Measurements from ENCODE around the gene NT5DC1.
"Not testable (repeated sequence)": the region's sequence is repeated elsewhere in the genome, so short reads cannot be mapped to it uniquely, and the experiment has no call there.

The NT5DC1 gene

GRCh38 chr6:116094041-116094440 is 6.6 kb upstream of the NT5DC1 start:
- no peak for DNase-seq

DNA sequence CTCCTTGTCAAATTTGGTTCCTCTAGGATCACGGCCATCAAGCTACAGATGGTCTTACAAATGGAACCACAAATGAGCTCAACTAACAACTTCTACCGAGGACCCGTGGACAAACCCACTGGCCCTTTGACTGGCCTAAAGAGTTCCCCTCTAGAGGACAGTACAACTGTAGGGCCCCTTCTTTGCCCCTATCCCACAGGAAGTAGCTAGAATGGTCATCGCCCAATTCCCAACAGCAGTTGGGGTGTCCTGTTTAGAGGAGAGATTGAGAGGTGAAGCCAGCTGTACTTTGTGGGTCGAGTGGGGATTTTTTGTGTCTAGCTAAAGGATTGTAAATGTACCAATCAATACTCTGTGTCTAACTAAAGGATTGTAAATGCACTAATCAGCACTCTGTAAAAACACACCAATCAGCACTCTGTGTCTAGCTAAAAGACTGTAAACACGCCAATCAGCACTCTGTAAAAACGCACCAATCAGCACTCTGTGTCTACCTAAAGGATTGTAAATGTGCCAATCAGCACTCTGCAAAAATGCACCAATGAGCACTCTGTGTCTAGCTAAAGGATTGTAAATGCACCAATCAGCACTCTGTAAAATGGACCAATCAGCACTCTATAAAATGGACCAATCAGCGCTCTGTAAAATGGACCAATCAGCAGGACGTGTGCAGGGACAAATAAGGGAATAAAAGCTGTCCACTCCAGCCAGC is 4.4 kb upstream of the NT5DC1 start:
- DNase-seq, result not testable (repeated sequence)

- DNase-seq, result no peak
Observed at GRCh38 chr6:116096979-116097816, 3.5 kb upstream of the NT5DC1 start.

GRCh38 chr6:116099036-116099435 is 1.6 kb upstream of the NT5DC1 start:
- no peak for DNase-seq

GRCh38 chr6:116101302-116101718 is 657 bp downstream of the NT5DC1 start:
- no peak for DNase-seq

DNA sequence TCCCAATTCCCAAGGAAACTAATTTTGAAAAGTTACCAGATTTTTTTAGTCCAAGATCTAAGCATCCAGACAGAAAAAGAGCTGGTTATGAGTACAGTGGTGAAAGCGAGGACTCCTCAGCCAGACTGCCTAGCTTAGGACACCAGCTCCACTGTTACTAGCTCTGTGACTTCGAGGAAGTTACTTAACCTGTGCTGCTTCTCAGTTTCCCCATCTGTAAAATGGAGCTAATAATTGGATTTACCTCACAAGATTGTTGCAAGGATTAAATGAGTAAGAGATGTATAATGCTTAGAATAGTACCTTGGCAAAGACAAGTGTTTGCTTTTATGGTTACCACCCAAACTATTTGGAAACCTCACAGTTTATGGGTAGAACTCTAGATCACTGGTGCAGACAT is 1.1 kb downstream of the NT5DC1 start:
- no peak for DNase-seq

- no peak for DNase-seq
Observed at GRCh38 chr6:116102873-116103272, 2.2 kb downstream of the NT5DC1 start.

DNA sequence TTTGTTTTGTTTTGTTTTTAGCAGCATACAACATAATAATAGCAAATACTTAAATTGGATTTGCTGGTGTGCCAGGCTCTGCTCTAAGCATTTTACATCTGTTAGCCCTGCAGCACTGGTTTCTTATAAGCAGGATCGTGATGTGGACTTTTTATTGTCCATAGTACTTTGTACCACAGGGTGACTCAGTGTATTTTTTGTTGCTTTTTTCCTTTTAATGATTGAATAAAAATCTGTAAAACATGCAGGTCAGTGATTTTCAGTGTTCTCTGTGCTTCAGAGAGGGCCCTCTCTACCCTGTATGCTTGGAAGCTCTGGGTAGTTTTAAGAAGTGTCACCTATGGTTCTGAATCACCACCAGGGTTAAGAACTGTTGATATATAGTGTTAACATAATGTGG is 4.0 kb downstream of the NT5DC1 start:
- no peak for DNase-seq

- DNase-seq, result no peak
Observed at GRCh38 chr6:116105247-116105646, 4.6 kb downstream of the NT5DC1 start.

DNA sequence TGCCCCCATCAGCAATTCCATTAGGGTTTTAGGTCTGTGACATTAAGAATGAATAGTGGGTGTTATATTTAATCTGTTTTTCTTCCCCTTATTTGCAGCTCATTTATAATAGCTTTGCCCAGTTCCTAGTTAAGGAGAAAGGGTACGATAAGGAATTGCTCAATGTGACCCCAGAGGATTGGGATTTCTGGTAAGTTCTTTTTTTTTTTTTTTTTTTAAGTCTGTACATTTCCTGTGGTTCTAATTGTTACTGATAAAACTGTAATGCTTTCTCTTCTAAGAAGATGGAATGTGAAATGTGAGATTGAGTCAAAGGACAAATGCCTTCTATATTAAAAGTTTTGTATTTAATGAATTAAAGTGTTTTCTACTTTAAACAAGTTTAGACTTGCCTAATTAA is 5.5 kb downstream of the NT5DC1 start:
- no peak for DNase-seq

- no peak for DNase-seq
Observed at GRCh38 chr6:116108836-116109235, 8.2 kb downstream of the NT5DC1 start.

- no peak for DNase-seq
Observed at GRCh38 chr6:116111552-116112528, 11.2 kb downstream of the NT5DC1 start.

- DNase-seq, result no peak
Observed at GRCh38 chr6:116113386-116113785, 12.7 kb downstream of the NT5DC1 start.

DNA sequence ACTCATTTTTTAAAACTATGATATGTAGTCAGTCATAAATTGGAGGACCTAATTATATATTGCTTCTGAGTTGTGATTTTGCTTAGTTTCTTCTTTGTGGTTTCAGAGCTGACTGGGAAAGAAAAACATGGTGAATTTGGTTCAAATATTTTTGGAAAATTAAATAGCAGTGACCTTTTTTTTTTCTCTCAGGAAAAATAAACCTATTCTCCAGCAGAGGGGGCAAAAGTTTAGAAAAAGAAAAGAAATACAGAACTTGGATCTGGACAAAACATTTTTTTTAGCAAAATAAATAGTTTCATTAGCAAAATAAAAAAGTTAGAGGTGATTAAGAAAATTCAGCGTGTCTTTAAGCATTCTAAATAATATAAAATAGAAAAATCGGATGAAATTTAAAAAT is 15.1 kb downstream of the NT5DC1 start:
- DNase-seq, result no peak

DNA sequence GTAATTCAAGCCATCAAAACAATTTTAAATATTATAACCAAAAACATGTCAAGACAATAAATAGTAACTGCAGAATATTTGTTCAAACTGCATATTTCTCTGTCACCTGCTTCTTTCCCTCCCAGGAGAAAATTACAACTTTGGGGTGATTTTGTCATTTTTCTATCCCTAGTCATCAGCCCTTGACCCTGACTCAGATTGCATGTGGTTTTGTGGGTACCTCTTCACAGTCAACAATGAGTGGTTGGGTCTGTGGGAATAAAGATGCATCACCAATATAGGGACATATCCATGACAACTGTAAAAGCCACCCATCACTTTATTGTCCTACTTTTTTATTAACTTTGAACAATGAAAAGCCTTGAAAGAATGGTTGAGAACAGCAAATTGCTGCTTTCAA is 18.0 kb downstream of the NT5DC1 start:
- DNase-seq, result no peak

DNA sequence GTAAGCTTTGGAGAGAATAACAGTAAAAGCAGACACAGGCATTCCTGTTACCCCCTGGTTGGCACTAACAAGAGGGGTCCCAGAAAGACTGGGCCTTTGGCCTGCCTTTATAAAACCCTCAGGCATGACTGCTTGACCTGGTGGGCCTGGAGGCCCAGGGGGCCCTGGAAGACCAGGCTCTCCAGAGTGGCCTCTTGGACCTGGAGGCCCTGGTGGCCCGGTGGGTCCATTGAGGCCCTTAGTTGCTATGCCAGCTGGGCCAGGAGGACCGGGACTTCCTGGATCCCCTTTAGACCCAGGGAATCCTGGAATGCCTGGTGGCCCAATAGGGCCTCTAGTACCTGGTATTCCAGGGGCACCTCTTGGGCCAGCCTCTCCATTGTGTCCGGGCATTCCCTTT is 19.8 kb downstream of the NT5DC1 start:
- DNase-seq, result no peak

DNA sequence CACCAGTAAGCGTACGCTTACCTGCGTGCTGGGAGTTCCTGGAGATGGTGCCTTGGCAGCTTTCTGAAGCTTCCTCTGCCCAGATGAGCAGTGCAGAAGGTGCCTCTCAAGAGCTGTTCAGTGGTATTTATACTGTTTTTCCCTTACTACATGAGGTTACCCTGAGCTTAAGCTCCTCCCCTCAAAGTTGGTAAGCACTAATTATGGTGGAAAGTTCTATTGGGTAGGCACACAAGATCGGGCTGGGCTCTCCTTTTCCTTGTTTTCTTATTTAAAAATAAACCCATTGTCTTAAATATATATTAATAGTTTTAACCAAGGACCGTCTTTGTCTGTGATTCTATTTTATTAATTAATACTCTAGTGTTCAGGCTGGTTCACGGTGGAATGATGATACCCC is 25.4 kb downstream of the NT5DC1 start, which contains the start of gene COL10A1:
Gene COL10A1, minus strand, starts transcription at position 101 of the 400 bp plus-strand sequence. CDS start 640 bp downstream, outside the sequence.
- DNase-seq, result no peak

DNA sequence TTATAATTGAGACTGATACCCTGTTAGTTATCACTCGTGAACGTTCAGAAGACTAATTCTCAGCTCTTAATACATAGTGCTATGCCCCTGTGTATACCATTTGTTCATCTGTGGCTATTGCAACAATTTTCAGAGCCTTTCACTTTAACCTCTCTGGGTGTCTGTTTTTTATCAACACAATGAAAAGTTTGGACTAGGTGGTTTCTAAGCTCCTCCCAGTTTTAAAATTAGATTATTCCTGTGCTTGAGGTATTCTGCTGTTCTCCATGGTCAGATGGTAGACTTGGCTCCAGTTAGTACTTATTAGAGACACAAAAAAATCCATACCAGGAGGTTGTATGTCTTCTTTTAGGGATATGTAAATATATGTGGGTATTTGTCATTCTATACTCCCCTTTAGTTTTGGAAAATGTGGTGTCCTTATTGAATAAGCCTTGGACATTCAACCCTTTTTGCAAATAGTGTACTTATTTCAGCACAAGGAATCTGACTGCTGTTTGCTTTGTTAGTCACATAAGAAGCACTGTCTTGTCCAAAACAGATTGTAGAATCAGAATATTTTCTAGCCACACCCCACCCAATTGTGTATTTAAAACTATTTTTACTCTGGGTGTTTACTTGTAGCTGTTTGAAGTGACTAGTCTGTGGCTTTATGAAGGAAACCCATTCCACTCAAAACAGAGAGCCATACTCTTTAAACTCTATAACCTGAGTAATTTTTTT is 27.3 kb downstream of the NT5DC1 start:
- DNase-seq, result no peak

DNA sequence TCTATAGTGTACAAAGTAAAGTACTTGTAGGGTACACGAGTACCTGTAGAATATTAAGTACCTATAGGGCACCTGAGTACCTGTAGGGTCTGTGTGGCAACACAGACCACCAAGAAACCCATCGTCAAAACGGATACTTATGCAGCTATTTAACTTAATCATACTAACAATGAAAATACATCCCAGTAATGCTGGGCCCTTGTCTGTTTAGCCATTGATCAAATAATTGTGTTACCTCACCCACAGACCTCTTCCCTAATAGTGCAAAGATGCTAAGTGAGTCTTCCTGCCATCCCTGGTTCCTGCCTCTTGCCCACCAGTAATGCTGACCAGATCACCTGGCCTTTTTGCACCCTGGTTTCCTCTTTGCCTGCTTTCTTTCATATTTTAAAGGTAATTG is 32.8 kb downstream of the NT5DC1 start:
- no peak for DNase-seq

- no peak for DNase-seq
Observed at GRCh38 chr6:116136373-116136772, 35.7 kb downstream of the NT5DC1 start.

GRCh38 chr6:116136933-116137340 is 36.3 kb downstream of the NT5DC1 start:
- no peak for DNase-seq

DNA sequence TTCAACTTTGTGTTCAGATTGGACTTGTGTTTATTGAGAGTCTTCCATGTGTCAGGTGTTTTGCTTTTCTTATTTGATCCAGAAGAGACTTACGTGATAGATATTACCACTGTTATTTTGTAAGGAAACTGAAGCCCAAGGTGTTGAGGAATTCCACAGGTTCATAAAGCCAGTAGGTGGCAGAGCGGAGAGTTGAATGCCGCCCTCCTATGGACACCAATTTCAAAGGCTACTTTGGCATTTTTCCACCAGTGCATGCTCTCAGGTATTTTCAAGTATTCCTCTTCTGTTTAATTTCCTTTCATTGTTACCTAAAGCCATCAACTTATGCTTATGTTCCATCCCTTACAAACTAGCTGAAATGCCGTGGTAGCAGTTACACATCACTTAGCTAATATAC is 39.3 kb downstream of the NT5DC1 start:
- DNase-seq, result no peak

Measured in T-helper 9 cell (primary cell).